H9 (cell line): ENCODE results near the gene NKX1-2. TPM values are rescaled to one million over a fixed set of nuclear protein-coding genes. Genes with fewer than 3 reads are reported as not detected.

Experiments used
- DNase-seq: peaks from one replicate; pipeline ENCODE4 v3.0.0-alpha.2; 2017
- H2AFZ ChIP-seq: one replicate; pipeline ENCODE4 v1.6.1; 2013; ENCODE audit warnings: mild to moderate bottlenecking, low read length, control low read depth, moderate library complexity
- H2AK5ac ChIP-seq: 2 replicates; pipeline ENCODE4 v1.6.1; 2013; ENCODE audit warnings: low read length, control low read depth, mixed read lengths; ENCODE audit not compliant: insufficient read length
- H2BK120ac ChIP-seq: one replicate; pipeline ENCODE4 v1.6.1; 2013; ENCODE audit warnings: low read depth, mild to moderate bottlenecking, low read length, control low read depth, inconsistent platforms; ENCODE audit not compliant: poor library complexity, severe bottlenecking
- H2BK12ac ChIP-seq: 2 replicates; pipeline ENCODE4 v1.6.1; 2013; ENCODE audit warnings: low read length, control low read depth, mixed read lengths, low read depth; ENCODE audit not compliant: insufficient read length
- H2BK15ac ChIP-seq: 2 replicates; pipeline ENCODE4 v1.6.1; 2013; ENCODE audit warnings: low read depth, low read length, control low read depth
- H2BK20ac ChIP-seq: one replicate; pipeline ENCODE4 v1.6.1; 2013; ENCODE audit warnings: low read depth, mild to moderate bottlenecking, low read length, control low read depth, inconsistent platforms; ENCODE audit not compliant: poor library complexity, severe bottlenecking
- H2BK5ac ChIP-seq: 2 replicates; pipeline ENCODE4 v1.6.1; 2013; ENCODE audit warnings: low read length, control low read depth, mixed read lengths; ENCODE audit not compliant: insufficient read length
- H3K14ac ChIP-seq: 2 replicates; pipeline ENCODE4 v1.6.1; 2013; ENCODE audit warnings: low read length, control low read depth; ENCODE audit not compliant: insufficient read depth
- H3K18ac ChIP-seq: 2 replicates; pipeline ENCODE4 v1.6.1; 2013; ENCODE audit warnings: low read depth, mild to moderate bottlenecking, mixed read lengths, low read length, control low read depth; ENCODE audit not compliant: insufficient read length
- H3K23ac ChIP-seq: 2 replicates; pipeline ENCODE4 v1.6.1; 2013; ENCODE audit warnings: low read length, control low read depth, mixed read lengths, low read depth; ENCODE audit not compliant: insufficient read length
- H3K23me2 ChIP-seq: 2 replicates; pipeline ENCODE4 v1.6.1; 2013; ENCODE audit warnings: low read depth, mild to moderate bottlenecking, mixed read lengths, low read length, control low read depth; ENCODE audit not compliant: insufficient read length, poor library complexity, severe bottlenecking
- H3K27ac ChIP-seq: 2 replicates; pipeline ENCODE4 v1.5.1; 2013; ENCODE audit warnings: low read length, control low read depth, mixed read lengths, low read depth; ENCODE audit not compliant: insufficient read length
- H3K27me3 ChIP-seq: 2 replicates; pipeline ENCODE4 v1.6.1; 2013; ENCODE audit warnings: low read length, control low read depth, inconsistent platforms; ENCODE audit not compliant: insufficient read depth
- H3K4ac ChIP-seq: 2 replicates; pipeline ENCODE4 v1.6.1; 2013; ENCODE audit warnings: low read depth, mild to moderate bottlenecking, control low read depth, inconsistent platforms, low read length, moderate library complexity
- H3K4me1 ChIP-seq: 2 replicates; pipeline ENCODE4 v1.6.1; 2013; ENCODE audit warnings: low read length, control low read depth, inconsistent platforms; ENCODE audit not compliant: insufficient read depth
- H3K4me2 ChIP-seq: 2 replicates; pipeline ENCODE4 v1.6.1; 2013; ENCODE audit warnings: low read length, control low read depth, mixed read lengths; ENCODE audit not compliant: insufficient read length, insufficient read depth
- H3K56ac ChIP-seq: 2 replicates; pipeline ENCODE4 v1.6.1; 2013; ENCODE audit warnings: low read depth, mild to moderate bottlenecking, mixed read lengths, low read length, control low read depth; ENCODE audit not compliant: insufficient read length
- H3K79me1 ChIP-seq: 2 replicates; pipeline ENCODE4 v1.6.1; 2013; ENCODE audit warnings: low read depth, mild to moderate bottlenecking, moderate library complexity, low read length, control low read depth, inconsistent platforms; ENCODE audit not compliant: insufficient read depth, poor library complexity, severe bottlenecking
- H3K79me2 ChIP-seq: 2 replicates; pipeline ENCODE4 v1.6.1; 2013; ENCODE audit warnings: low read length, control low read depth, inconsistent platforms; ENCODE audit not compliant: insufficient read depth
- H3K9ac ChIP-seq: 2 replicates; pipeline ENCODE4 v1.6.1; 2013; ENCODE audit warnings: low read length, control low read depth, mixed read lengths; ENCODE audit not compliant: insufficient read length; ENCODE audit errors: extremely low read depth
- H3K9me3 ChIP-seq: one replicate; pipeline ENCODE4 v1.6.1; 2013; ENCODE audit warnings: low read depth, low read length, inconsistent platforms; ENCODE audit not compliant: control insufficient read depth
- H3T11ph ChIP-seq: one replicate; pipeline ENCODE4 v1.6.1; 2013; ENCODE audit warnings: mild to moderate bottlenecking, low read length, control low read depth, inconsistent platforms
- H4K20me1 ChIP-seq: one replicate; pipeline ENCODE4 v1.6.1; 2013; ENCODE audit not compliant: control insufficient read depth, insufficient read length, insufficient read depth
- H4K5ac ChIP-seq: 2 replicates; pipeline ENCODE4 v1.6.1; 2013; ENCODE audit warnings: low read depth, mild to moderate bottlenecking, mixed read lengths, low read length, control low read depth; ENCODE audit not compliant: insufficient read length
- H4K8ac ChIP-seq: replicated peaks from 2 replicates; pipeline ENCODE4 v1.6.1; 2013; ENCODE audit warnings: low read length, control low read depth, mixed read lengths, low read depth; ENCODE audit not compliant: insufficient read length
- H4K91ac ChIP-seq: 2 replicates; pipeline ENCODE4 v1.6.1; 2013; ENCODE audit warnings: low read depth, mild to moderate bottlenecking, moderate library complexity, mixed read lengths, low read length, control low read depth; ENCODE audit not compliant: insufficient read length
- H3K27ac Mint-ChIP-seq, 3 experiments: 2 replicates in 2 of 3; 3 replicates in 1 of 3; pipeline ENCODE4 v1.8.0; 2020 to 2021; ENCODE audit warnings: mixed read lengths in 3 of 3, mild to moderate bottlenecking in 1 of 3, moderate library complexity in 1 of 3
- H3K27me3 Mint-ChIP-seq: 2 replicates; pipeline ENCODE4 v1.8.0; 2021; ENCODE audit warnings: low read depth, mild to moderate bottlenecking, moderate library complexity, mixed read lengths
- H3K36me3 Mint-ChIP-seq, 3 experiments: 2 replicates in 2 of 3; 3 replicates in 1 of 3; pipeline ENCODE4 v1.8.0; 2020 to 2021; ENCODE audit warnings: low read depth in 3 of 3, mixed read lengths in 3 of 3; ENCODE audit not compliant: insufficient read depth in 1 of 3
- H3K4me1 Mint-ChIP-seq, 2 experiments: 2 replicates each; pipeline ENCODE4 v1.8.0; 2020; ENCODE audit warnings: mixed read lengths in 2 of 2
- H3K4me3 Mint-ChIP-seq, 2 experiments: 2 replicates in 1 of 2; 3 replicates in 1 of 2; pipeline ENCODE4 v1.8.0; 2020 to 2021; ENCODE audit warnings: mild to moderate bottlenecking in 2 of 2, mixed read lengths in 2 of 2, moderate library complexity in 1 of 2
- H3K9me3 Mint-ChIP-seq, 2 experiments: 2 replicates in 1 of 2; 3 replicates in 1 of 2; pipeline ENCODE4 v1.8.0; 2020; ENCODE audit warnings: mild to moderate bottlenecking in 2 of 2, mixed read lengths in 2 of 2, moderate library complexity in 1 of 2
- CTCF ChIP-seq: fragments of 200-600 bp; sonication (generic); conservative IDR thresholded peaks from 3 replicates; pipeline ENCODE4 v1.8.0; 2021; ENCODE audit warnings: antibody characterized with exemption, mild to moderate bottlenecking
- WGBS: extraction: QIAGEN DNeasy Blood & Tissue Kit; methylation state at CpG from one replicate; pipeline ENCODE4 v1.1.7; 2013; ENCODE audit warnings: missing lambda C conversion rate, low lambda C conversion rate, mixed read lengths; ENCODE audit not compliant: insufficient read length; ENCODE audit errors: extremely low coverage; 5-methylcytosine and 5-hydroxymethylcytosine counted together
- total RNA-seq: library from RNA; stranded (reverse); gene quantifications from 2 replicates; pipeline ENCODE4 v1.2.1, GENCODE V29; 2021

The NKX1-2 gene
- total RNA-seq, 1 experiment from 2014 or later = 15.3 TPM

- Histone ChIP-seq H3K79me2 (no peaks in the 10 kb centered on the region), H4K20me1 (peaks cover 4% of the 10 kb centered on the region), H3T11ph (no peak overlapping the region), H2AK5ac (no peak overlapping the region), H3K18ac (no peak overlapping the region), H2BK120ac (no peak overlapping the region), H3K9ac (no peak overlapping the region), H3K56ac (no peak overlapping the region), H2BK12ac (no peak overlapping the region), H3K79me1 (no peaks in the 10 kb centered on the region), H3K23me2 (no peaks in the 10 kb centered on the region), H3K4ac (no peak overlapping the region), H3K9me3 (no peaks in the 10 kb centered on the region), H3K27ac (no peak overlapping the region), H2BK20ac (no peak overlapping the region), H2BK5ac (no peak overlapping the region), H2AFZ (no peak overlapping the region), H4K8ac (no peak overlapping the region), H3K23ac (no peak overlapping the region), H3K4me2 (no peak overlapping the region), H4K5ac (no peak overlapping the region), H3K27me3 (no peaks in the 10 kb centered on the region), H3K4me1 (peaks cover 8% of the 10 kb centered on the region; the same call in 1 of the 2 replicates), H2BK15ac (no peak overlapping the region), H4K91ac (no peak overlapping the region), H3K14ac (no peak overlapping the region)
- no peaks in the 10 kb centered on the region for H3K27me3 Mint-ChIP-seq
- WGBS = no CpG with 5 or more reads among the region's 14 CpGs
- no peak for TF ChIP-seq CTCF
- no peak for DNase-seq
- peaks cover 42 to 50% of the 10 kb centered on the region in 2 experiments for H3K4me1 Mint-ChIP-seq
- H3K27ac Mint-ChIP-seq = peak overlapping the region in 2 of 3 experiments; percentile 35 to 49; a peak in 2 of 7 replicates
- no peak overlapping the region for H3K4me3 Mint-ChIP-seq
- H3K9me3 Mint-ChIP-seq = no peaks in the 10 kb centered on the region
- H3K36me3 Mint-ChIP-seq = no peaks in the 10 kb centered on the region; a peak in 1 of 7 replicates
Measured at GRCh38 chr10:124478515-124478914, 28.7 kb upstream of the NKX1-2 start.
